Coronary artery (tissue), 2 donors: Measurements from ENCODE around the gene DOCK4.

Experiments used
- DNase-seq: peaks from one replicate; pipeline ENCODE4 v3.0.0-alpha.2; 2017; ENCODE audit warnings: low spot score
- H3K27ac ChIP-seq, 2 donors: fragments of 200-600 bp; sonication (generic); one replicate each; pipeline ENCODE4 v1.5.1; 2016 to 2019
- H3K4me3 ChIP-seq: fragments of 200-600 bp; sonication (generic); 2 replicates; pipeline ENCODE4 v1.5.1; 2016; ENCODE audit warnings: mild to moderate bottlenecking, moderate library complexity
- TF ChIP-seq, protein P1 (sequence below): fragments of 200-600 bp; sonication (generic); IDR thresholded peaks from one replicate; pipeline ENCODE4 v1.5.1; 2019; ENCODE audit warnings: antibody characterized with exemption

Gene DOCK4

GRCh38 chr7:112067632-112068540 lies 138.3 kb downstream of the DOCK4 start:
- TF ChIP-seq, protein P1, sequence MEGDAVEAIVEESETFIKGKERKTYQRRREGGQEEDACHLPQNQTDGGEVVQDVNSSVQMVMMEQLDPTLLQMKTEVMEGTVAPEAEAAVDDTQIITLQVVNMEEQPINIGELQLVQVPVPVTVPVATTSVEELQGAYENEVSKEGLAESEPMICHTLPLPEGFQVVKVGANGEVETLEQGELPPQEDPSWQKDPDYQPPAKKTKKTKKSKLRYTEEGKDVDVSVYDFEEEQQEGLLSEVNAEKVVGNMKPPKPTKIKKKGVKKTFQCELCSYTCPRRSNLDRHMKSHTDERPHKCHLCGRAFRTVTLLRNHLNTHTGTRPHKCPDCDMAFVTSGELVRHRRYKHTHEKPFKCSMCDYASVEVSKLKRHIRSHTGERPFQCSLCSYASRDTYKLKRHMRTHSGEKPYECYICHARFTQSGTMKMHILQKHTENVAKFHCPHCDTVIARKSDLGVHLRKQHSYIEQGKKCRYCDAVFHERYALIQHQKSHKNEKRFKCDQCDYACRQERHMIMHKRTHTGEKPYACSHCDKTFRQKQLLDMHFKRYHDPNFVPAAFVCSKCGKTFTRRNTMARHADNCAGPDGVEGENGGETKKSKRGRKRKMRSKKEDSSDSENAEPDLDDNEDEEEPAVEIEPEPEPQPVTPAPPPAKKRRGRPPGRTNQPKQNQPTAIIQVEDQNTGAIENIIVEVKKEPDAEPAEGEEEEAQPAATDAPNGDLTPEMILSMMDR = no peak
- Histone ChIP-seq H3K4me3 (no peak overlapping the region), H3K27ac (no peak overlapping the region)
- DNase-seq = no peak

DNA sequence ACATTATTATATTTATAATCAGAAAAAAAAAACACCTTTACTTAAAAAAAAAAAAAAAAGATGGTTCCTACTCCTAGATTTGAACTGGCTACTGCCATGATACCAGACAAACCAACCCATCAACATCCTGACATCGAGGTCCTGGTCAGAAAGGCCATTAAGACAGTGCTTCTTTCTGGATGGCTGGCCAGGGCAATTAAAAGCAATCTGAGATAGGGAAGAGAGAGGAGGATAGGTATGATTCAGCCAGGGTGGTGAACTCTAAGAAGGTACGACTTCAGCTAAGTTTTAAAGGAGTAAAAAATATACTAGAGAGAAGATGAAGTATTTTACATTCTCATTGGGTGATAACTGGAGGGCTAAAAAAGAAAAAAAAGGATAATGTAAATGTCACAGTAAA lies 139.0 kb downstream of the DOCK4 start:
- no peak for DNase-seq
- Histone ChIP-seq H3K4me3 (no peak overlapping the region), H3K27ac (no peak overlapping the region)
- TF ChIP-seq, protein P1 = no peak

DNA sequence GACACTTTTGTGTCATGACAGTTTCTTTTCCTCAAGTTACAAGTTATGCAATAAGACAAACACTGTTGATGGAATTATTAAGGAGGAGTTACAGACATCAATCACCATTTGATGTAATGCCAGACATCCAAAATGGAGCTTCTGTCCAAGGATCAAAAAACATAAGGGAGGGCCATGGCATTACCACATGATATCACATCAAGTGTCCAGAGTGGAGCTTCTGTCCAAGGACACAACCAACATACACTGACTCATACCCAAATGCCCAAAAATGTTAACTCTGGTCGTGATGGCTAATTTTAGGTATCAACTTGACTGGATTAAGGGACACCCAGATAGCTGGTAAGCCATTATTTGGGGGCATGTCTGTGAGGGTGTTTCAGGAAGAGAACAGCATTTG lies 140.4 kb downstream of the DOCK4 start:
- H3K4me3 ChIP-seq = no peak overlapping the region
- no peak overlapping the region for H3K27ac ChIP-seq
- TF ChIP-seq, protein P1 = no peak
- no peak for DNase-seq

- no peak overlapping the region for H3K27ac ChIP-seq
- no peak for DNase-seq
- TF ChIP-seq, protein P1 = no peak
- no peak overlapping the region for H3K4me3 ChIP-seq
These were observed 141.4 kb downstream of the DOCK4 start for GRCh38 chr7:112064627-112065385.

GRCh38 chr7:112063974-112064373 lies 142.2 kb downstream of the DOCK4 start:
- Histone ChIP-seq H3K27ac (no peak overlapping the region), H3K4me3 (no peak overlapping the region)
- TF ChIP-seq, protein P1 = no peak
- no peak for DNase-seq

GRCh38 chr7:112061051-112061450 lies 145.1 kb downstream of the DOCK4 start:
- DNase-seq = no peak
- TF ChIP-seq, protein P1 = no peak
- no peak overlapping the region for H3K4me3 ChIP-seq
- no peak overlapping the region for H3K27ac ChIP-seq
